Ovary (tissue), 9 donors: ENCODE data around the gene ADD1. TPM values are rescaled to one million over a fixed set of nuclear protein-coding genes. Genes with fewer than 3 reads are reported as not detected.
A peak's percentile ranks its signal among the peaks of the same experiment; 100 is the strongest.

Experiments used
- DNase-seq, 5 donors: peaks; one replicate each; pipeline ENCODE4 v3.0.0-alpha.2; 2019 to 2020
- H3K27ac ChIP-seq, 2 donors: fragments of 200-600 bp; one replicate each; pipeline versions ENCODE4 v1.5.1 to v1.8.0; 2019 to 2022
- H3K27me3 ChIP-seq: fragments of 200-600 bp; one replicate; pipeline ENCODE4 v1.8.0; 2022
- H3K36me3 ChIP-seq: fragments of 200-600 bp; sonication (generic); one replicate; pipeline ENCODE4 v1.5.1; 2019
- H3K4me1 ChIP-seq: one replicate; pipeline ENCODE4 v1.8.1; 2013; ENCODE audit warnings: mild to moderate bottlenecking, moderate library complexity; ENCODE audit not compliant: insufficient read depth
- H3K4me3 ChIP-seq: fragments of 200-600 bp; sonication (generic); one replicate; pipeline ENCODE4 v1.5.1; 2017
- H3K9me3 ChIP-seq, 2 donors: fragments of 200-600 bp in 1 of 2; sonication (generic) in 1 of 2; one replicate each; pipeline versions ENCODE4 v1.5.1 to v1.8.1; 2013 to 2019; ENCODE audit warnings: mild to moderate bottlenecking in 1 of 2, moderate library complexity in 1 of 2
- EP300 ChIP-seq: sonication (generic); formaldehyde crosslinking; IDR thresholded peaks from one replicate; pipeline ENCODE4 v1.6.1; 2017; ENCODE audit warnings: antibody characterized with exemption
- POLR2A ChIP-seq: fragments of 450-650 bp; IDR thresholded peaks from one replicate; pipeline ENCODE4 v1.6.1; 2017; ENCODE audit warnings: antibody characterized with exemption, mild to moderate bottlenecking, moderate library complexity
- WGBS, 3 donors: extraction: QIAGEN DNeasy Blood & Tissue Kit in 1 of 3; methylation state at CpG; one replicate each; pipeline versions ENCODE4 v1.1.5 to v1.1.7; 2013 to 2017; 5-methylcytosine and 5-hydroxymethylcytosine counted together
- intact Hi-C, 4 donors: fragments of 100-400 bp; cut with DNase I; formaldehyde crosslinking; loops; one replicate each; pipeline versions ENCODE4 v1.11.0 to v1.15.1; 2022 to 2023
- polyA plus RNA-seq, 2 donors: library from polyadenylated mRNA; stranded (reverse); fragments of 200-250 nt in 1 of 2; fragments of 350-450 nt in 1 of 2; fragmentation: Illumina TruSeq in 1 of 2; extraction: RNeasy Lipid Tissue Mini Kit (QIAGEN cat#74804) in 1 of 2; gene quantifications; one replicate each; pipeline ENCODE4 v1.2.3, GENCODE V29; 2013 to 2014
- total RNA-seq, 7 donors: library from RNA; depleted of rRNA in 2 of 7; stranded (reverse); fragments of >200 nt in 2 of 7; fragmentation: NEBNext Ultra II Directional in 3 of 7; extraction: Animal tissue kit (Norgen Biotek cat#: 25700) in 3 of 7; gene quantifications; one replicate each; pipeline versions ENCODE4 v1.1.0 to v1.2.4, GENCODE V29; 2016 to 2023
- TF ChIP-seq, protein P1 (sequence below), 3 donors: fragments of 450-650 bp in 2 of 3; fragments of 200-600 bp in 1 of 3; IDR thresholded peaks; one replicate each; pipeline versions ENCODE4 v1.5.1 to v1.8.0; 2016 to 2022; ENCODE audit warnings: antibody characterized with exemption in 3 of 3, mild to moderate bottlenecking in 1 of 3
- donor health status: DM: no; HTN: no; CAD: no; lungs with moderate emphysema.
- donor health status: DM: no; HTN: no; CAD: no.
- donor health status: Bipolar disorder and iron deficiency.
- donor health status: DM: yes; HTN: yes; CAD: no.
- donor health status: DM: no; HTN: no; CAD: no.
- donor health status: DM: yes; HTN: yes; CAD: no.

Gene ADD1
- total and polyA plus RNA-seq, 9 donors, result 166 to 447 (median 365) TPM

GRCh38 chr4:2837904-2838496 lies 5.6 kb upstream of the ADD1 start:
- WGBS, 3 donors, result 25 to 33% (median 31%) methylated on average over 8 of the region's 8 CpGs
- peak overlapping the region in 1 of 2 donors; percentile 24 for H3K27ac ChIP-seq
- H3K4me3 ChIP-seq, result peak overlapping the region; percentile 21
- intact Hi-C loops, result no loop called here
- TF ChIP-seq EP300 (no peak), POLR2A (no peak)
- TF ChIP-seq, protein P1, sequence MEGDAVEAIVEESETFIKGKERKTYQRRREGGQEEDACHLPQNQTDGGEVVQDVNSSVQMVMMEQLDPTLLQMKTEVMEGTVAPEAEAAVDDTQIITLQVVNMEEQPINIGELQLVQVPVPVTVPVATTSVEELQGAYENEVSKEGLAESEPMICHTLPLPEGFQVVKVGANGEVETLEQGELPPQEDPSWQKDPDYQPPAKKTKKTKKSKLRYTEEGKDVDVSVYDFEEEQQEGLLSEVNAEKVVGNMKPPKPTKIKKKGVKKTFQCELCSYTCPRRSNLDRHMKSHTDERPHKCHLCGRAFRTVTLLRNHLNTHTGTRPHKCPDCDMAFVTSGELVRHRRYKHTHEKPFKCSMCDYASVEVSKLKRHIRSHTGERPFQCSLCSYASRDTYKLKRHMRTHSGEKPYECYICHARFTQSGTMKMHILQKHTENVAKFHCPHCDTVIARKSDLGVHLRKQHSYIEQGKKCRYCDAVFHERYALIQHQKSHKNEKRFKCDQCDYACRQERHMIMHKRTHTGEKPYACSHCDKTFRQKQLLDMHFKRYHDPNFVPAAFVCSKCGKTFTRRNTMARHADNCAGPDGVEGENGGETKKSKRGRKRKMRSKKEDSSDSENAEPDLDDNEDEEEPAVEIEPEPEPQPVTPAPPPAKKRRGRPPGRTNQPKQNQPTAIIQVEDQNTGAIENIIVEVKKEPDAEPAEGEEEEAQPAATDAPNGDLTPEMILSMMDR (IDR thresholded peaks at IDR 0.05), result no peak
- no peaks in the 10 kb centered on the region for H3K27me3 ChIP-seq
- no peaks in the 10 kb centered on the region for H3K9me3 ChIP-seq
- peaks cover 10% of the 10 kb centered on the region for H3K4me1 ChIP-seq
- peak in 4 of 5 donors; percentile 33 to 53 (median 45) for DNase-seq
- H3K36me3 ChIP-seq, result no peaks in the 10 kb centered on the region

DNA sequence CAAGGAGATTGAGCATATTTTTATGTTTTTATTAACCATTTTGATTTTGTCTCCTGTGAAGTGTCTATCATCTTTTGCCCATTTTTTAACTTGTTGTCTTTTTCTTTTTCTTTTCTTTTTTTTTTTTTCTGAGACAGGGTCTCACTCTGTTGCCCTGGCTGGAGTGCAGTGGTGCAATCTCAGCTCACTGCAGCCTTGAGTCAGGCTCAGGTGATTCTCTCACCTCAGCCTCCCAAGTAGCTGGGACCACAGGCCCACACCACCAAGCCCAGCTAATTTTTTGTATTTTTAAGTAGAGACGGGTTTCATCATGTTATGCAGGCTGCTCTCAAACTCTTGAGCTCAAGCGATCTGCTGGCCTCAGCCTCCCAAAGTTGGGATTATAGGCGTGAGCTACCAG lies 4.6 kb upstream of the ADD1 start:
- TF ChIP-seq, protein P1 (IDR thresholded peaks at IDR 0.05), result no peak
- TF ChIP-seq EP300, result no peak
- TF ChIP-seq POLR2A, result no peak
- Histone ChIP-seq H3K4me1 (peaks cover 10% of the 10 kb centered on the region), H3K36me3 (no peaks in the 10 kb centered on the region), H3K9me3 (no peaks in the 10 kb centered on the region), H3K27ac (no peak overlapping the region), H3K4me3 (no peak overlapping the region), H3K27me3 (no peaks in the 10 kb centered on the region)
- DNase-seq, result no peak
- intact Hi-C loops, result no loop called here
- WGBS, 3 donors, result 89 to 96% (median 93%) methylated on average over 3 of the region's 3 CpGs

DNA sequence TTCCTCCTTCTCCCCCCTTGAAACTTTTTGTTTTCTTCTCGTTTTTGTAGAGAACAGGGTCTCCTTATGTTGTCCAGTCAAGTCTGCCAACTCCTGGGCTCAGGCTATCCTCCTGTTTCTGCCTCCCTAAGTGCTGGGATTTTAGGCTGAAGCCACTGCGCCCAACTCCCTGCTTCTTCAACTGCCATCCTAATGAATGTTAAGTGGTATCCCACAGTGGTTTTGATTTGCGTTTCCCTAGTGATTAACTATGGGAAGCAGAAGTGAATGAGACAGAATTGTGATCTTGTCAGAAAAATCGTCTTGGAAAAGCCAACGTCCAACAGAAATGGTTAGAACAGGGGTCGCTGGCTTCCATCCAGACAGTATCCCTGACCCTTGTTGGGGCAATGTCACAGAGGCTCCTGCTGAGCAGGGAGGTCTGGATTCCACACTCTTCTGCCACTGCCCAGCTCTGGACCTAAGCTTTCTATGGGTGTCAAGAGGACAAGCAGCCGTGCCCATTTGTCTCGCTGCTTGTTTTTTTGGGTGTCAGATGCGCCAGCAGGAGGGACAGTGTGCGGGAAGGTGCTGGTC lies 869 bp upstream of the ADD1 start:
- H3K27ac ChIP-seq, result peak overlapping the region; percentile 76 to 97
- intact Hi-C loops, result loop anchor here in 1 of 4 donors (5.0 to 10.0 kb wide), 2 partner anchors 92 to 580 kb away; partner anchors contain the start of gene MXD4
- H3K4me3 ChIP-seq, result peak overlapping the region; percentile 91
- H3K36me3 ChIP-seq, result no peaks in the 10 kb centered on the region
- TF ChIP-seq EP300 (no peak), POLR2A (no peak)
- TF ChIP-seq, protein P1 (IDR thresholded peaks at IDR 0.05), result no peak
- peaks cover 10% of the 10 kb centered on the region for H3K4me1 ChIP-seq
- H3K27me3 ChIP-seq, result no peaks in the 10 kb centered on the region
- WGBS, 3 donors, result 16 to 17% (median 17%) methylated on average over 10 of the region's 10 CpGs
- DNase-seq, result no peak
- no peaks in the 10 kb centered on the region for H3K9me3 ChIP-seq

DNA sequence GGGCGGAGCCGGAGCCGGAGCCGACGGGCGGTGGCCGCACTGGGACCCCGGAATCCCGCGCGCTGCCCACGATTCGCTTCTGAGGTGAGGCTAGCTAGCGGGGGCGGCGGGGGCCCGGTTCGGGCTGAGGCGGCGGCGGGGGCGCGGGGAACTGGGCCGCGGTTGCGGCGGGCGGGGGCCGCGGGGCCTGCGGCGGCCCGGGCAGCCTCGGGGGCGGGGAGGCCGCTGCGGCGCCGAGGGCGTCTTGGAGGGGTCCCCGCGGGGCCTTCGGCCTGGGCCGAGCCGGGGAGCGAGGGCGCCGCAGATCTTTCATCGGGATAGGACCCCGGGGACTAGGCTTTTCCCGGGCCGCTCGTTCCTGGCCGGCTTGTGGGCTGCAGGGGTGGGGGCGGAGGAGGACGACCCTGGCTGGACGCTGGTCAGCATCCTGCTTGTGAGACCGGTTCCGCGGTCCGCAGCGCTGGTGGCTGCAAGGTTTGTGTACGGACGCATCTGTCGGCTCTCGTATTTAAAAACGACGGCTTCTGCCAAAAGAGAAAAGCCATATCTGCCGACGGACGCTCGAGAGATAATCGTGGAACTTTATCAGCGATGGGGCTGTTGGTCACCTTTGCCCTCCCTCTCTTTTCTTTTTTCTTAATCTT lies 419 bp downstream of the ADD1 start:
- intact Hi-C loops, result loop anchor here in 1 of 4 donors (5.0 to 10.0 kb wide), 2 partner anchors 91 to 582 kb away; partner anchors contain the start of gene MXD4

More for the DNA sequence above, 419 bp downstream of the ADD1 start:
- WGBS, 3 donors, result 0 to 1% (median 1%) methylated on average over 20 to 74 of the region's 74 CpGs
- Histone ChIP-seq H3K27me3 (no peaks in the 10 kb centered on the region), H3K4me3 (peak overlapping the region; percentile 91), H3K36me3 (no peaks in the 10 kb centered on the region), H3K4me1 (peaks cover 11% of the 10 kb centered on the region), H3K27ac (peak overlapping the region; percentile 35 to 97), H3K9me3 (no peaks in the 10 kb centered on the region)
- TF ChIP-seq, protein P1 (IDR thresholded peaks at IDR 0.05), result no peak
- TF ChIP-seq POLR2A, result no peak
- TF ChIP-seq EP300, result no peak
- peak; percentile 57 to 73 (median 65) for DNase-seq
